Stimulated activated CD4-positive, alpha-beta T cell treated with anti-CD3 and anti-CD28 coated beads, Interleukin-4, amount 100 ng/mL, for 4 hours (primary cell): ENCODE results near the gene IGSF23.

Experiments used
- DNase-seq, 2 experiments: peaks; one replicate each; pipeline ENCODE4 v3.0.0-alpha.2; 2020

Gene IGSF23

GRCh38 chr19:44642377-44642776, 29.0 kb downstream of the IGSF23 start:
- DNase-seq: no peak

DNA sequence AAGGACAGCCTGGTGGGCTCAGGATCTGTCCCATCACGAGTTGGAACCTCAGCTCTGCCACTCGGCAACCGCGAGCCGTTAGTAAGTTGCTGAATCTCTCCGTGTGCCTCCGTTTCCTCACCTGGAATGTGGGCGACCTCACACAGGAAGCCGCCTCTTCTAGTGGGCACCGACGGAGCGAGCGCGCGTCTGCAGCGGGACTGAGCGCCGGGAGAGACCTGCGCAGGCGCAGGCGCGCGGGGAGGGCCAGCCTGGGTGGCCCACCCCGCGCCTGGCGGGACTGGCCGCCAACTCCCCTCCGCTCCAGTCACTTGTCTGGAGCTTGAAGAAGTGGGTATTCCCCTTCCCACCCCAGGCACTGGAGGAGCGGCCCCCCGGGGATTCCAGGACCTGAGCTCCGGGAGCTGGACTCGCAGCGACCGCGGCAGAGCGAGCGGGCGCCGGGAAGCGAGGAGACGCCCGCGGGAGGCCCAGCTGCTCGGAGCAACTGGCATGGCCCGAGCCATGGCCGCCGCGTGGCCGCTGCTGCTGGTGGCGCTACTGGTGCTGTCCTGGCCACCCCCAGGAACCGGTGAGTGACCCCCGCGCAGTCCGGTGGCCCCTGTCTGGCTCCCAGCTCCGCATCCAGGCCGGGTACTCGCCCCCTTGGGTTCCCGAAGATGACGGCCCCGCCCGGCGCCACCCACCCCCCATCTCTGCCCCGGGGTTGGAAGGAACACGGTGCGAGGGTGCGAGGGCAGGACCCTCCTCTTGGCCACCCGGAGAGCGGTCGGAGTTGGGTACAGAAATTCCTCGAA, 30.4 kb downstream of the IGSF23 start, which contains the start of gene PVR:
PVR (plus strand) TSS at position 306 of the 797 bp plus-strand sequence; CDS start at position 493, 187 bp downstream.
- DNase-seq: peak; percentile 43 to 53

DNA sequence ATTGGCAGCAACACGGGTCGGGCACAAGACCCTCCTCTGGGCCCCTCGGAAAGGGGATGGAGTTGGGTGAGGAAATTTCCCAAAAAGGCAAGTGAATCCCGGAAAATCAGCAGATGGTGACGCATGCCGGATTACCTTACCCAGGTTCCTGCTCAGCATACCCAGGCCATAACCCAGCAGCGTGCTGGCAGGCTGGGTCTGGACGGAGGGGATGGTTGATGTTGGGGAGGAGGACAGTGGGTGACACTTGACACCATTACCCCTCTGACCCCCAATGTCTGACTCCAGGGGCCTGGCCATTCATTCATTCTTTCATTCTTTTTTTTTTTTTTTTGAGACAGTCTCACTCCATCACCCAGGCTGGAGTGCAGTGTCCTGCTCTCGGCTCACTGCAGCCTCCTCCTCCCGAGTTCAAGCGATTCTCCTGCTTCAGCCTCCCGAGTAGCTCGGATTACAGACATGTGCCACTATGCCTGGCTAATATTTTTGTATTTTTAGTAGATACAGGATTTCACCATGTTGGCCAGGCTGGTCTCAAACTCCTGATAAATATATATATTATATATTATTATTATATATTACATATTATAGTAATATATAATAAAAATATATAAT, 31.1 kb downstream of the IGSF23 start:
- no peak for DNase-seq

DNA sequence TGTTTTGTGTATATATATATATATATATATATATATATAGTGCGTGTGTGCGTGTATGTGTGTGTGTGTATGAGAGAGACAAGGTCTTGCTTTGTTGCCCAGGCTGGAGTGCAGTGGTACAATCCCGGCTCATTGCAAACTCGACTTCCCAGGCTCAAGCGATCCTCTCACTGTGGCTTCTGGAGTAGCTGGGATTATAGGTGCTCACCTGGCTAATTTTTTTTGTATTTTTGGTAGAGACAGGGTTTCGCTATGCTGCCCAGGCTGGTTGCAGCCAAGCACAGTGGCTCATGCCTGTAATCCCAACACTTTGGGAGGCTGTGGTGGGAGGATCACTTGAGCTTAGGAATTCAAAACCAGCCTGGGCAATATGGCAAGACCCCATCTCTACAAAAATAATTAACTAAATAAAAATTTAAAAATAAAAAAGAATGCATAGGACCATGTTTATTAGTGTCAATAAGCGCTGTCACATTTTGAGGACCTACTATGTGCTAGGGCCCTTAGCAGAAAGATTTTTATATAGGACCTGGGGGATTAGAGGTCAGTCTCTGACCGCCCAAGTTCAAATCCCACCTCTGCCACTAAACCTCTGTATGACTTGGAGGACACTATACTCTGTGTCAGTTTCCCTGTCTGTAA, 32.2 kb downstream of the IGSF23 start:
- DNase-seq: no peak

- DNase-seq: no peak
Observed at GRCh38 chr19:44646049-44646416, 32.7 kb downstream of the IGSF23 start.

GRCh38 chr19:44647144-44647543, 33.8 kb downstream of the IGSF23 start:
- no peak for DNase-seq

DNA sequence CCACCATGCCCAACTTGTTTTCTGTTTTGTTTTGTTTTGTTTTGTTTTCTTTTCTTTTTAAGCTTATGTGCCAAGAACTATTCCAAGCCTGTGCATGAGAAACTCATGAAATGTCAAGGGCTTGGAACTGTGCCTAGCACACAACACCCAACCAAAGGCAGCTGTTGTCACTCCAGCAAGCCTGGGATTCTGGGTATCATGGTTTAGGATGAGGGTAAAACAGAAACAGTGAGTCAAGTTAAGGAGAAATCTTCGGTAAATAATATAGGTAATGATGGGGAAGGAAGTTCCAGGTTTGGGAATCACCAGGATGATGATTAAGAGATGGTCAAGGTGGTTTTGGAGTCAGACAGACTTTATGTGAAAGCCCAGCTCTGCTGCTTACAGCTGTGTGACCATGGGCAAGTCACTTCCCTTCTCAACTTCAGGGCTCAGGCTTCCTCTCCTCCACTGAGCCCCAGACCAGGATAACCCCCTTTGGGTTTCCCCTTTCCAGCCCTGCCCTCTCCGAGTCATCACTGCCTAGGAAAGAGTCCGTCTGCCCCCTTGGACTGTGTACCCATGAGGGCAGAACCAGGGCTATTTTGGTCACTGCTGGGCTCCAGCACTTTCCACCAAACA, 35.4 kb downstream of the IGSF23 start:
- DNase-seq: no peak

DNA sequence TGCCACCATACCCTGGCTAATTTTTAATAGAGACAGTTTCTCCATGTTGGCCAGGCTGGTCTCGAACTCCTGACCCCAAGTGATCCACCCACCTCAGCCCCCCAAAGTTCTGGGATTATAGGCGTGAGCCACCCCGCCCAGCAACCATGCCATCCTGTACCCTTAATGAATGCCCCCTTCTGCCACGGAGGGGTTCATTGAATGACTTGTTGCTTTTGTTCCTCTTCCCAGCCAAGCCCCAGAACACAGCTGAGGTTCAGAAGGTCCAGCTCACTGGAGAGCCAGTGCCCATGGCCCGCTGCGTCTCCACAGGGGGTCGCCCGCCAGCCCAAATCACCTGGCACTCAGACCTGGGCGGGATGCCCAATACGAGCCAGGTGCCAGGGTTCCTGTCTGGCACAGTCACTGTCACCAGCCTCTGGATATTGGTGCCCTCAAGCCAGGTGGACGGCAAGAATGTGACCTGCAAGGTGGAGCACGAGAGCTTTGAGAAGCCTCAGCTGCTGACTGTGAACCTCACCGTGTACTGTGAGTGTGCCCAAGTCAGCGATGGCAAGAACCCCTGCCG, 36.3 kb downstream of the IGSF23 start:
- no peak for DNase-seq

DNA sequence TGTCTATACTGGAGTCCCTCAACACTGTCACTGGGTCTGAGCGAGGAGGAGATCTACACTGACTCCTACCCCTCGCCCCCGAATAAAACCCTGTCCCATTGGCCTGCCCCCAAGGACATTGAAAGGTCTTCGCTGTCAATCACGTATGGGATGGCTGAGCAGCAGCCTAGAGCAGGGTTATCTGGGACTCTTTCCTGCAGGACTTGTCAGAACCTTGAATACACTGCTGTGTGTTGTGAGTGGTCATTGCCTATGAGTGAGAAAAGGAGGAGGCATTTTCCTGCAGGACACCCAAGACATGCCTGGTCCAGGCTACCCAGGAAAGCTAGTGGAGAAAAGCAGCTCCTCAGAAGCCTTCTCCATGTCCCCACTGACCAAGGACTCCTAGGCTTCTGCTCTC, 40.0 kb downstream of the IGSF23 start:
- no peak for DNase-seq

DNA sequence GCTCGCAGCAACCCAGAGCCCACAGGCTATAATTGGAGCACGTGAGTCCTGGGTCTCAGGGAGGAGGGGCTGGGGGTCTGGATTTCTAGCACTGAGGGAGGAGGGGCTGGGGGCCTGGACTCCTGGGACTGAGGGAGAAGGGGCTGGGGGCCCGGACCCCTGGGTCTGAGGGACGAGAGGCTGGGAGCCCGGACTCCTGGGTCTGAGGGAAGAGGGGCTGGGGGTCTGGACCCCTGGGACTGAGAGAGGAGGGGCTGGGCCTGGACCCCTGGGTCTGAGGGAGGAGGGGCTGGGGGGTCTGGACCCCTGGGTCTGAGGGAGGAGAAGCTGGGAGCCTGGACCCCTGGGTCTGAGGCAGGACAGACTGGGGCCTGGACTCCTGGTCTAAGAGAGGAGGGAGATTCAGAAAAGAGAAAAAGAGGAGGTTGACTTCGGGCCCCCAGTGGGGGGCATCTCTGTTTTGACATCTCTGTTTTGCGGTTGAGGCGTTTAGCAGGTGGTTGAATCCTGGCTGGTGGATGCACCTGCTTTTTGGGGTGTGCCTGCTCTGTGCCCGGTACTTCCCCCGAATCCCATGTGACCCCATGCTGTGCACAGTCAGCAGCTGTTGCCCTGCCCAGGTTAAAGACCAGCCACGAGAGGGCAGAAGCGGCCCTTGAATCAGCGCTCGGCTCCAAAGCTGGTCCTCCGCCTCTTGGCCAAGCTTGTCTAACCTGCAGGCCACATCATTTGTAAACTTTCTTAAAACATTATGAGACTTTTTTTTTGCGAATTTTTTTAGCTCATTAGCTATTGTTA, 40.8 kb downstream of the IGSF23 start:
- peak; percentile 63 to 65 for DNase-seq

- DNase-seq: peak; percentile 60 to 66
Observed at GRCh38 chr19:44657211-44657921, 44.0 kb downstream of the IGSF23 start.

GRCh38 chr19:44658069-44658733, 44.8 kb downstream of the IGSF23 start:
- no peak for DNase-seq

GRCh38 chr19:44660081-44660480, 46.7 kb downstream of the IGSF23 start:
- no peak for DNase-seq

GRCh38 chr19:44661205-44661604, 47.8 kb downstream of the IGSF23 start:
- no peak for DNase-seq

GRCh38 chr19:44661904-44662303, 48.5 kb downstream of the IGSF23 start:
- DNase-seq: no peak

DNA sequence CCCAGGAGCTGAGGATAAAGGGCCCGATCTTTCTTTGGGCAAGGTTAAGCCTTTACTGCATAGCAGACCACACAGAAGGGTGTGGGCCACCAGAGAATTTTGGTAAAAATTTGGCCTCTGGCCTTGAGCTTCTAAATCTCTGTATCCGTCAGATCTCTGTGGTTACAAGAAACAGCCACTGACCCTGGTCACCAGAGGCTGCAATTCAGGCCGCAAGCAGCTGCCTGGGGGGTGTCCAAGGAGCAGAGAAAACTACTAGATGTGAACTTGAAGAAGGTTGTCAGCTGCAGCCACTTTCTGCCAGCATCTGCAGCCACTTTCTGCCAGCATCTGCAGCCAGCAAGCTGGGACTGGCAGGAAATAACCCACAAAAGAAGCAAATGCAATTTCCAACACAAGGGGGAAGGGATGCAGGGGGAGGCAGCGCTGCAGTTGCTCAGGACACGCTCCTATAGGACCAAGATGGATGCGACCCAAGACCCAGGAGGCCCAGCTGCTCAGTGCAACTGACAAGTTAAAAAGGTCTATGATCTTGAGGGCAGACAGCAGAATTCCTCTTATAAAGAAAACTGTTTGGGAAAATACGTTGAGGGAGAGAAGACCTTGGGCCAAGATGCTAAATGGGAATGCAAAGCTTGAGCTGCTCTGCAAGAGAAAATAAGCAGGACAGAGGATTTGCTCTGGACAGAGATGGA, 49.5 kb downstream of the IGSF23 start:
- no peak for DNase-seq

DNA sequence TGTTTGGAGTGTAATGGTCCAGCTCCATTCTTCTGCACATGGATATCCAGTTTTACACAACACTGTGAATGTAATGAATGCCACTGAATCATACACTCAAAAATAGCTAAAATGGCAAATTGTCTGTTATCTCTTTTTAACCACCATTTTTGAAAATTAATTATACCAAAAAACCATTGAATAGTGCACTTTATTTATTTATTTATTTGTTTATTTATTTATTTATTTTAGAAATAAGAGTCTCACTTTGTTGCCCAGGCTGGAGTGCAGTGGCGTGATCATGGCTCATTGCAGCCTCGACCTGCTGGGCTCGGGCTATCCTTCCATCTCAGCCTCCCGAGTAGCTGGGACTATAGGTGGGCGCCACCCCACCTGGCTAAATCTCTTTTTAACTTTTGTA, 50.6 kb downstream of the IGSF23 start:
- no peak for DNase-seq

DNA sequence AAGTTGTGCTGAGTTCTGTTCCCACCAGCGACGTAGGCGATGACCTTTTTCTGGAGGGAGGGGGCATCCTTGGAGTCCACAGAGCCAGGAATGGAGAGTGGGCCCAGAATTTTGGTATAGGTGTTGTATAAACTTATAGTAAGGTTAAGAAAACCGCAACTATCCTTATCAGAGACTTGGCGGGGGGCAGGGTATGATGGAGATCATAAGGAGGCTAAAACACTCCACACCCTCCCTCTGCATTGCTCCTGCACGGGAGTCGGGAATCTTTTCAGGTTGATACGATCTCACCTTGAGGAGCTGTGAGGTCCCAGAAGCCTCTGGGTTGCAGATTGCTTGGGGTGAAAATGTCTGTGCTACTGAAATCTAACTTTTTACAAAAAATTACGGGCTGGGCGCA, 51.6 kb downstream of the IGSF23 start:
- no peak for DNase-seq

DNA sequence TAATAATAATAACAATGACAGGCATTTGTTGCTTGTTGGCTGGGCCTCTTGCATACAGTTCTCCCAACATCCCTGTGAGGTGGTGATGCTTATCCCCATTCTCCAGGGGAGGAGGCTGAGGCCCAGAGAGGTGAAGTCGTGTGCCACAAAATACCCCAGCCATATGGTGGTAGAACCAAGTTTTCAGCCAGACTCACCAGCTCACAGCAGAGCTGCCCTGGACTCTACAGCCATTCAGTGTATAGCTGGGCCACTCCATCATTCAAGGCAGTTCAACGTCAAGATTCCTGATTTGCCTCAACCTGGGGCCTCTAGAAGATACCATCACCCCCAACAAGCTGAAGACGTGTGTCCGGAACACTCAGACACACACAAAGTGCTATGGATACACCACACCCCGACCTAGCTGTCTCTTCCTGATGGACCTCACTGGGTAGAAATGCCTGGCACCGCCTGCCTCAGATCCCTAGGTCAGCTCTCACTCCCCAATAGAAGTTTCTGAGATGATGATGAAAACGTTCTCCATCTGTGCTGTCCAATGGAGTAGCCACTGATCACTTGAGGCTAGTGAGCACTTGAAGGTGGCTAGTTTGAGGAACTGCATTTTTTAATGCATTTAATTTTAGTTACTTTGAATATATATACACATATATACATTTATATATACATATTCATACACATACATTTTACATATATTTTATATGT, 53.6 kb downstream of the IGSF23 start:
- DNase-seq: no peak
